HCT116 (cell line): ENCODE data around the gene ANKIB1. TPM values are rescaled to one million over a fixed set of nuclear protein-coding genes. Genes with fewer than 3 reads are reported as not detected.

Experiments used
- ATAC-seq: fragments of 200-7000 bp; cut with Tn5 transposase; 2 replicates; pipeline ENCODE4 v1.9.1; 2020; ENCODE audit warnings: mild to moderate bottlenecking, moderate library complexity
- BruUV-seq: library from RNA; stranded (reverse); fragments of 400-500 nt; replicated peaks from 2 replicates; lab custom pipeline; 2021; lab: Mats Ljungman, UMichigan
- CTCF ChIA-PET: fragments of 300-600 bp; sonication (Branson Sonifier 250); formaldehyde crosslinking; loops from one replicate; lab custom pipeline; 2021; ENCODE audit warnings: antibody characterized with exemption; lab: Charles Lee
- POLR2A ChIA-PET: fragments of 300-600, 350-600 bp; sonication (Branson Sonifier 250); formaldehyde crosslinking; loops from one replicate; lab custom pipeline; 2021; ENCODE audit warnings: antibody characterized with exemption; lab: Charles Lee
- RAD21 ChIA-PET, 2 experiments: fragments of 300-600 bp; sonication (Branson Sonifier 250); formaldehyde crosslinking; loops; one replicate each; lab custom pipeline; 2023; ENCODE audit warnings: low total read pairs in 2 of 2; ENCODE audit not compliant: uncharacterized antibody in 2 of 2, unreplicated experiment in 2 of 2, low non-redundant PET in 1 of 2; lab: Charles Lee
- DNase-seq: peaks from one replicate; pipeline ENCODE4 v3.0.0-alpha.2; 2010; ENCODE audit warnings: low read depth, low spot score
- H2AFZ ChIP-seq: fragments of 200-600 bp; shearing (Covaris generic), sonication (generic); 2 replicates; pipeline ENCODE4 v1.6.1; 2017; ENCODE audit warnings: low read depth, mixed run types, mixed read lengths, antibody characterized with exemption, low read length; ENCODE audit not compliant: poor library complexity, severe bottlenecking
- H3K27ac ChIP-seq: 2 replicates; pipeline ENCODE4 v1.5.1; 2012; ENCODE audit warnings: low read depth, low read length
- H3K27me3 ChIP-seq: fragments of 200-600 bp; sonication (generic); 2 replicates; pipeline ENCODE4 v1.6.1; 2016; ENCODE audit warnings: mixed run types, low read length, mixed read lengths; ENCODE audit not compliant: insufficient read depth
- H3K36me3 ChIP-seq, 2 experiments: fragments of 200-500 bp in 1 of 2; fragments of 200-600 bp in 1 of 2; sonication (Bioruptor generic) in 1 of 2; sonication (generic) in 1 of 2; 2 replicates each; pipeline versions ENCODE4 v1.5.1 to v1.6.1; 2014 to 2016; ENCODE audit warnings: low read length in 2 of 2, inconsistent platforms in 1 of 2, mixed read lengths in 1 of 2, mixed run types in 1 of 2; ENCODE audit not compliant: insufficient read depth in 2 of 2, control insufficient read depth in 1 of 2
- H3K4me1 ChIP-seq, 2 experiments: fragments of 200-600 bp in 1 of 2; sonication (generic) in 1 of 2; 2 replicates each; pipeline versions ENCODE4 v1.5.1 to v1.6.1; 2012 to 2017; ENCODE audit warnings: low read length in 2 of 2, inconsistent platforms in 1 of 2, mild to moderate bottlenecking in 1 of 2, mixed read lengths in 1 of 2, mixed run types in 1 of 2, moderate library complexity in 1 of 2; ENCODE audit not compliant: insufficient read depth in 2 of 2, control insufficient read depth in 1 of 2
- H3K4me2 ChIP-seq: fragments of 200-600 bp; sonication (generic); 2 replicates; pipeline ENCODE4 v1.6.1; 2017; ENCODE audit warnings: mixed run types, low read length, mixed read lengths
- H3K4me3 ChIP-seq, 2 experiments: fragments of 200-600 bp in 1 of 2; sonication (generic) in 1 of 2; replicated peaks in 1 of 2; 2 replicates each; pipeline ENCODE4 v1.5.1; 2011 to 2016; ENCODE audit warnings: low read length in 2 of 2, control low read depth in 1 of 2, low read depth in 1 of 2, mild to moderate bottlenecking in 1 of 2, mixed read lengths in 1 of 2, mixed run types in 1 of 2
- H3K79me2 ChIP-seq: fragments of 200-600 bp; sonication (generic); 2 replicates; pipeline ENCODE4 v1.6.1; 2017; ENCODE audit warnings: mild to moderate bottlenecking, mixed run types, low read length, moderate library complexity, mixed read lengths; ENCODE audit not compliant: insufficient read depth
- H3K9ac ChIP-seq: fragments of 200-600 bp; sonication (generic); 2 replicates; pipeline ENCODE4 v1.6.1; 2016; ENCODE audit warnings: low read length, mixed read lengths
- H3K9me2 ChIP-seq: fragments of 200-600 bp; sonication (generic), shearing (Covaris generic); 2 replicates; pipeline ENCODE4 v1.6.1; 2017; ENCODE audit warnings: mixed run types, mild to moderate bottlenecking, moderate library complexity; ENCODE audit not compliant: insufficient read depth
- H3K9me3 ChIP-seq, 2 experiments: fragments of 200-500 bp in 1 of 2; fragments of 200-600 bp in 1 of 2; sonication (Bioruptor generic) in 1 of 2; sonication (generic) in 1 of 2; 2 replicates each; pipeline ENCODE4 v1.6.1; 2014 to 2017; ENCODE audit warnings: low read length in 2 of 2, mixed read lengths in 2 of 2, inconsistent platforms in 1 of 2, low read depth in 1 of 2, mild to moderate bottlenecking in 1 of 2, mixed run types in 1 of 2, moderate library complexity in 1 of 2; ENCODE audit not compliant: control insufficient read depth in 1 of 2, insufficient read depth in 1 of 2
- H4K20me1 ChIP-seq: fragments of 200-600 bp; sonication (generic), shearing (Covaris generic); 2 replicates; pipeline ENCODE4 v1.6.1; 2017; ENCODE audit warnings: mixed run types, mild to moderate bottlenecking, moderate library complexity; ENCODE audit not compliant: insufficient read depth
- CBX3 ChIP-seq: IDR thresholded peaks from 2 replicates; pipeline ENCODE4 v1.6.1; 2012; ENCODE audit warnings: low read depth
- CEBPB ChIP-seq: IDR thresholded peaks from 2 replicates; pipeline ENCODE4 v1.6.1; 2012; ENCODE audit warnings: low read depth
- EGR1 ChIP-seq: IDR thresholded peaks from 2 replicates; pipeline ENCODE4 v1.6.1; 2012; ENCODE audit warnings: low read depth
- FOSL1 ChIP-seq: IDR thresholded peaks from 2 replicates; pipeline ENCODE4 v1.6.1; 2012; ENCODE audit warnings: low read depth
- JUND ChIP-seq: IDR thresholded peaks from 2 replicates; pipeline ENCODE4 v1.6.1; 2012
- RAD21 ChIP-seq: IDR thresholded peaks from 2 replicates; pipeline ENCODE4 v1.6.1; 2012; ENCODE audit warnings: low read depth, mild to moderate bottlenecking
- TCF7L2 ChIP-seq: IDR thresholded peaks from 2 replicates; pipeline ENCODE4 v1.7.0; 2011; ENCODE audit warnings: borderline replicate concordance, inconsistent platforms; ENCODE audit not compliant: insufficient read depth, insufficient read length; ENCODE audit errors: extremely low read depth
- YY1 ChIP-seq: IDR thresholded peaks from 2 replicates; pipeline ENCODE4 v1.6.1; 2011; ENCODE audit warnings: low read length, low read depth, moderate library complexity, mild to moderate bottlenecking; ENCODE audit not compliant: insufficient replicate concordance; ENCODE audit errors: extremely low read depth
- ZNF274 ChIP-seq: fragments of 200-500 bp; sonication (Bioruptor generic); IDR thresholded peaks from 2 replicates; pipeline ENCODE4 v1.6.1; 2014; ENCODE audit warnings: mild to moderate bottlenecking, low read depth, low read length, inconsistent platforms
- intact Hi-C: fragments of 100-400 bp; cut with micrococcal nuclease; formaldehyde crosslinking; loops from 2 replicates; pipeline ENCODE4 v1.10.0; 2022
- total RNA-seq: library from RNA; stranded (reverse); gene quantifications from one replicate; pipeline ENCODE4 v1.2.1, GENCODE V29; 2021; ENCODE audit not compliant: unreplicated experiment
- TF ChIP-seq, protein P1 (sequence below): IDR thresholded peaks from 2 replicates; pipeline ENCODE4 v1.6.1; 2012
- TF ChIP-seq, protein P2 (sequence below): IDR thresholded peaks from 2 replicates; pipeline ENCODE4 v1.6.1; 2012

Gene ANKIB1
- total RNA-seq, 1 experiment from 2014 or later = 41.2 TPM

DNA sequence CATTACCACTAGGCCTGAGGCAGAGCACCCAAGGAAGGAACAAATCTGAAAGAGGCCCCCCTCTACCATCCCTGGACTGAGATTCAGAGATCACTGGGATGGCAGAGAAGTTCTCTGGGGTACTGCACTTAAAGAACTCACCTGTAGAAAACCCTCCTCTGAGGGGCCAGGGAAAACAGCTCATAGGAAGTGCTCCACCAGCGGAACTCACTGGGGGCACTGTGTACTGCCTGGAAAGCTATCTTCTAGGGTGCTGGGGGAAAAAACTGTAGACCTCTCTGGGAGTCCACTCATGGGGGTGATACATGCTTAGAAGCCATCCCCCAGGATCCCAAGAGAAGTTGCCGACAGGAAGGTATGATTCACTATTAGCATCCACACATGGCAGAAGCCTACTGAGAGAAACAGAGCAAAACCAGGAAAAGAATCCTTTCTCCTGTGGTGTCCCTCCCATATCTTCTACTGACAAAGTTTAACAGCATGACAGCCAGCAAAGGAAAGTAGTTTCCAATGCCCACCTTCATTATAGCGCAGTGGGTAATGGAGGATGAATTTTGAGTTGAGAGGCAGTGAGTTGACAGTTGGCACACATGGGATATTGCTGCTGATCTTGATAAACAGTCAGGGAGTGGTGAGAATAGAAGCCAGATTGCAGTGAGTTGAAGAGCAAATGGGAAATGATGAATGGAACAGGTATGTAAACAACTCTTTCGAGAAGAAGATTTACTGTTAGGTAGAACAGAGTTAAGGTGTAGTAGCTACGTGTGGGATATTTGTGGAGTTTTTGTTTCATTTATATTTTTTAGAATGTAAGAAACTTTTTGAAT, 20.9 kb downstream of the ANKIB1 start:
- no peaks in the 10 kb centered on the region for H3K27me3 ChIP-seq
- ChIA-PET POLR2A (no interaction called here), RAD21 (no interaction called here), CTCF (no interaction called here)
- H3K9me2 ChIP-seq = no peaks in the 10 kb centered on the region
- TF ChIP-seq, protein P1, sequence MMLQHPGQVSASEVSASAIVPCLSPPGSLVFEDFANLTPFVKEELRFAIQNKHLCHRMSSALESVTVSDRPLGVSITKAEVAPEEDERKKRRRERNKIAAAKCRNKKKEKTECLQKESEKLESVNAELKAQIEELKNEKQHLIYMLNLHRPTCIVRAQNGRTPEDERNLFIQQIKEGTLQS = no peak
- TF ChIP-seq JUND = no peak
- TF ChIP-seq, protein P2, sequence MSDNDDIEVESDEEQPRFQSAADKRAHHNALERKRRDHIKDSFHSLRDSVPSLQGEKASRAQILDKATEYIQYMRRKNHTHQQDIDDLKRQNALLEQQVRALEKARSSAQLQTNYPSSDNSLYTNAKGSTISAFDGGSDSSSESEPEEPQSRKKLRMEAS = no peak
- no peak for TF ChIP-seq CBX3
- no peak for TF ChIP-seq FOSL1
- no peak for TF ChIP-seq ZNF274
- TF ChIP-seq TCF7L2 = no peak
- H3K27ac ChIP-seq = no peak overlapping the region
- H3K36me3 ChIP-seq = no peaks in the 10 kb centered on the region
- H3K9me3 ChIP-seq = no peaks in the 10 kb centered on the region
- no peak overlapping the region for H3K4me2 ChIP-seq
- H4K20me1 ChIP-seq = no peaks in the 10 kb centered on the region
- BruUV-seq = no TSS peak
- H3K4me3 ChIP-seq = no peak overlapping the region
- peaks cover 0 to under 1% of the 10 kb centered on the region in 2 experiments; a peak in 2 of 4 replicates for H3K4me1 ChIP-seq
- peak; percentile 38; the same call in 1 of the 2 replicates for ATAC-seq
- no peak overlapping the region for H3K9ac ChIP-seq
- intact Hi-C loops = no loop called here
- no peak overlapping the region for H2AFZ ChIP-seq
- DNase-seq = no peak
- peaks cover 87% of the 10 kb centered on the region for H3K79me2 ChIP-seq

DNA sequence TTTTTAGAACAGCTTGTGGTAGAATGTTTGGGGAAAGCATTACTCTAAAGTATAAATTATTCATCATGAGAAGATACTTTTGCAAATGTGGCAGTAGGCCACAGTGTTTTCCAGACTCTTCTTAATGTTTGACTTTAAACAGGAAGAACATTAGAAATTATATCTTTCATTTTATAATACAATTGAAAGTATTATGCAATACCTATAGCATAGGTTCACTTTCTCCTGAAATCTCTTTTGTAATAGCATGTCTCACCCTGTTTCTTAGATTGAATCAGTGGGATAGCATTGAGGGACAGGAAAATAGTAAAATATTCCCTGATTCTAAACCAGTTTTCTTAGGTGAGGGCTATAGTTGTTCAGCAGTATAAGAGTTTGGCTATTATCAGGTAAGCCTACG, 23.1 kb downstream of the ANKIB1 start:
- H3K4me2 ChIP-seq = no peak overlapping the region
- no peaks in the 10 kb centered on the region for H4K20me1 ChIP-seq
- H3K4me3 ChIP-seq = no peak overlapping the region
- POLR2A ChIA-PET = no interaction called here
- H3K27me3 ChIP-seq = no peaks in the 10 kb centered on the region
- H3K79me2 ChIP-seq = peaks cover 82% of the 10 kb centered on the region
- CTCF ChIA-PET = no interaction called here
- no peak overlapping the region for H3K9ac ChIP-seq
- intact Hi-C loops = no loop called here
- no peak overlapping the region for H3K27ac ChIP-seq
- H3K9me2 ChIP-seq = no peaks in the 10 kb centered on the region
- RAD21 ChIA-PET = no interaction called here
- H2AFZ ChIP-seq = no peak overlapping the region
- BruUV-seq = no TSS peak
- H3K9me3 ChIP-seq = no peaks in the 10 kb centered on the region
- H3K4me1 ChIP-seq = no peaks in the 10 kb centered on the region
- no peak for ATAC-seq
- TF ChIP-seq YY1 (no peak), EGR1 (no peak), CEBPB (no peak), RAD21 (no peak)
- TF ChIP-seq, protein P1 = no peak
- no peak for DNase-seq
- no peaks in the 10 kb centered on the region for H3K36me3 ChIP-seq
